Osteoblast (primary cell): Measurements from ENCODE around the gene STAC2. TPM values are rescaled to one million over a fixed set of nuclear protein-coding genes. Genes with fewer than 3 reads are reported as not detected.

ENCODE experiments used
- DNase-seq: peaks from one replicate; pipeline ENCODE4 v3.0.0; 2011; ENCODE audit warnings: low spot score, mixed read lengths; ENCODE audit not compliant: insufficient read length; ENCODE audit errors: missing footprints
- H2AFZ ChIP-seq: 2 replicates; pipeline ENCODE4 v1.6.0; 2011; ENCODE audit warnings: mild to moderate bottlenecking, low read length
- H3K27ac ChIP-seq: 2 replicates; pipeline ENCODE4 v1.5.1; 2011; ENCODE audit warnings: mild to moderate bottlenecking, low read depth, low read length, moderate library complexity
- H3K27me3 ChIP-seq: 2 replicates; pipeline ENCODE4 v1.6.0; 2012; ENCODE audit warnings: mild to moderate bottlenecking, control low read depth, inconsistent platforms, low read length, moderate library complexity; ENCODE audit not compliant: insufficient read depth
- H3K36me3 ChIP-seq: 2 replicates; pipeline ENCODE4 v1.5.1; 2011; ENCODE audit warnings: mild to moderate bottlenecking, low read length, control low read depth, moderate library complexity; ENCODE audit not compliant: insufficient read depth
- H3K4me1 ChIP-seq: 2 replicates; pipeline ENCODE4 v1.5.1; 2011; ENCODE audit warnings: mild to moderate bottlenecking, low read length, control low read depth, moderate library complexity; ENCODE audit not compliant: insufficient read depth
- H3K4me2 ChIP-seq: 2 replicates; pipeline ENCODE4 v1.6.0; 2011; ENCODE audit warnings: mild to moderate bottlenecking, low read length; ENCODE audit not compliant: insufficient read depth
- H3K4me3 ChIP-seq: fragments of 200-600 bp; sonication (generic); 3 replicates; pipeline ENCODE4 v1.5.1; 2012; ENCODE audit warnings: mild to moderate bottlenecking, low read length, inconsistent platforms; ENCODE audit not compliant: insufficient read depth
- H3K79me2 ChIP-seq: 2 replicates; pipeline ENCODE4 v1.6.0; 2012; ENCODE audit warnings: mild to moderate bottlenecking, low read length, control low read depth, inconsistent platforms; ENCODE audit not compliant: insufficient read depth
- H3K9me3 ChIP-seq: 2 replicates; pipeline ENCODE4 v1.5.1; 2011; ENCODE audit warnings: low read depth, low read length, control low read depth
- H4K20me1 ChIP-seq: 2 replicates; pipeline ENCODE4 v1.6.0; 2012; ENCODE audit warnings: mild to moderate bottlenecking, low read length, control low read depth; ENCODE audit not compliant: insufficient read depth
- total RNA-seq: library from RNA; depleted of rRNA; stranded (reverse); fragments of >200 nt; gene quantifications from 2 replicates; pipeline ENCODE4 v1.2.3, GENCODE V29; 2012
- TF ChIP-seq, protein P1 (sequence below): IDR thresholded peaks from 2 replicates; pipeline ENCODE4 v1.5.1; 2011; ENCODE audit warnings: mild to moderate bottlenecking, low read depth, low read length, moderate library complexity; ENCODE audit errors: extremely low read depth

STAC2 gene, protein sequence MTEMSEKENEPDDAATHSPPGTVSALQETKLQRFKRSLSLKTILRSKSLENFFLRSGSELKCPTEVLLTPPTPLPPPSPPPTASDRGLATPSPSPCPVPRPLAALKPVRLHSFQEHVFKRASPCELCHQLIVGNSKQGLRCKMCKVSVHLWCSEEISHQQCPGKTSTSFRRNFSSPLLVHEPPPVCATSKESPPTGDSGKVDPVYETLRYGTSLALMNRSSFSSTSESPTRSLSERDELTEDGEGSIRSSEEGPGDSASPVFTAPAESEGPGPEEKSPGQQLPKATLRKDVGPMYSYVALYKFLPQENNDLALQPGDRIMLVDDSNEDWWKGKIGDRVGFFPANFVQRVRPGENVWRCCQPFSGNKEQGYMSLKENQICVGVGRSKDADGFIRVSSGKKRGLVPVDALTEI
- under 0.01 TPM in 1 of 2 replicates, not detected in the other for total RNA-seq

GRCh38 chr17:39225308-39225958, at the start of gene STAC2:
Gene STAC2, minus strand, starts transcription at chr17:39225945. Its CDS starts 443 bp downstream, at chr17:39225502.
- DNase-seq = peak; percentile 87
- H3K27ac ChIP-seq = no peak within 1 kb of the TSS
- H3K79me2 ChIP-seq = no peaks in the 10 kb centered on the region
- peaks cover 25% of the 10 kb centered on the region for H3K4me1 ChIP-seq
- H3K9me3 ChIP-seq = no peaks in the 10 kb centered on the region
- no peak within 1 kb of the TSS for H2AFZ ChIP-seq
- peak within 1 kb of the TSS; percentile 60 for H3K4me3 ChIP-seq
- peak within 1 kb of the TSS; percentile 80 for H3K4me2 ChIP-seq
- H3K36me3 ChIP-seq = no peaks in the 10 kb centered on the region
- TF ChIP-seq, protein P1, sequence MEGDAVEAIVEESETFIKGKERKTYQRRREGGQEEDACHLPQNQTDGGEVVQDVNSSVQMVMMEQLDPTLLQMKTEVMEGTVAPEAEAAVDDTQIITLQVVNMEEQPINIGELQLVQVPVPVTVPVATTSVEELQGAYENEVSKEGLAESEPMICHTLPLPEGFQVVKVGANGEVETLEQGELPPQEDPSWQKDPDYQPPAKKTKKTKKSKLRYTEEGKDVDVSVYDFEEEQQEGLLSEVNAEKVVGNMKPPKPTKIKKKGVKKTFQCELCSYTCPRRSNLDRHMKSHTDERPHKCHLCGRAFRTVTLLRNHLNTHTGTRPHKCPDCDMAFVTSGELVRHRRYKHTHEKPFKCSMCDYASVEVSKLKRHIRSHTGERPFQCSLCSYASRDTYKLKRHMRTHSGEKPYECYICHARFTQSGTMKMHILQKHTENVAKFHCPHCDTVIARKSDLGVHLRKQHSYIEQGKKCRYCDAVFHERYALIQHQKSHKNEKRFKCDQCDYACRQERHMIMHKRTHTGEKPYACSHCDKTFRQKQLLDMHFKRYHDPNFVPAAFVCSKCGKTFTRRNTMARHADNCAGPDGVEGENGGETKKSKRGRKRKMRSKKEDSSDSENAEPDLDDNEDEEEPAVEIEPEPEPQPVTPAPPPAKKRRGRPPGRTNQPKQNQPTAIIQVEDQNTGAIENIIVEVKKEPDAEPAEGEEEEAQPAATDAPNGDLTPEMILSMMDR = no peak
- peaks cover 12% of the 10 kb centered on the region for H3K27me3 ChIP-seq
- H4K20me1 ChIP-seq = peaks cover 4% of the 10 kb centered on the region

DNA sequence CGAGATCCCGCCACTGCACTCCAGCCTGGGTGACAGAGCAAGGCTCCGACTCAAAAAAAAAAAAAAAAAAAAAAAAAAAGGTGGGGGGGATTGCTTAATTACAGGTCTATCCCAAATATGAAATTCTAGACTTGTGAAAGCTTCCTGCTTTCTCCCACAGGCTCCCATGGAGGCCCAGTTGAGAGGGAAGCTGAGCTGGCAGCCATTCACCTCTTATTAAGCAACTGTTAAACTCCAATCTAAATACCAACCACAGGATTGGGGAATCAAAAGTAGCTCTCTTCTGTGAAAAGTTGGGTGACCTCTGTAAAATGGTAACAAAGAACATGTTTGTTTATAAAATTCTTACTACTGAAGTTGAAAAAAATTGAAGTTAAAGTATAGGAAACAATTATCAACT, 45.8 kb upstream of the STAC2 start:
- no peak for DNase-seq
- no peaks in the 10 kb centered on the region for H3K79me2 ChIP-seq
- no peak overlapping the region for H2AFZ ChIP-seq
- H3K27me3 ChIP-seq = no peaks in the 10 kb centered on the region
- no peak overlapping the region for H3K4me3 ChIP-seq
- TF ChIP-seq, protein P1 = no peak
- H3K4me1 ChIP-seq = peaks cover 4% of the 10 kb centered on the region
- no peak overlapping the region for H3K27ac ChIP-seq
- H3K36me3 ChIP-seq = peaks cover 22% of the 10 kb centered on the region
- H4K20me1 ChIP-seq = no peaks in the 10 kb centered on the region
- H3K9me3 ChIP-seq = no peaks in the 10 kb centered on the region
- H3K4me2 ChIP-seq = no peak overlapping the region

GRCh38 chr17:39270923-39271322, 45.2 kb upstream of the STAC2 start:
- Histone ChIP-seq H3K4me1 (peaks cover 4% of the 10 kb centered on the region), H3K9me3 (no peaks in the 10 kb centered on the region), H4K20me1 (no peaks in the 10 kb centered on the region), H3K27ac (no peak overlapping the region), H3K4me2 (no peak overlapping the region), H3K36me3 (peaks cover 22% of the 10 kb centered on the region), H2AFZ (no peak overlapping the region), H3K4me3 (no peak overlapping the region), H3K27me3 (no peaks in the 10 kb centered on the region), H3K79me2 (no peaks in the 10 kb centered on the region)
- TF ChIP-seq, protein P1 = peak; percentile 77
- DNase-seq = peak; percentile 85

DNA sequence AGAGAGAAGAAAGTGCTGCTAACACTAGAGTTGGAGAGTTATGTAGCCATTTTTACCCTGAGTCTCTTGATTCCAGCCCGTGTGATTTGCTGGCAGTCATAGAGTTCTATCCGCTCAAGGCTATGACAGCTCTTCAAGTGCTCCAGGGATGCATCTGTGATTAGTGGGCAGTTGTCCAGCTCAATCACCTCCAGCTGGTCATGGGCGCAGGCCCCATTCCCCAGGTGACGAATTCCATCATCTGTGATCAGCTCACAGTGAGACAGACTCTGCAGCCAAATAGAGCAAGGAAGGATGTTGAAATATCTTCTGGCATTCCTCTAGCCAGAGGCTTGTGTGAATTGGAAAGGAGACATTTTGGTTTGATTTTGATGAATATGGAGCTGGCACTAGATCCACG, 38.4 kb upstream of the STAC2 start:
- TF ChIP-seq, protein P1 = no peak
- Histone ChIP-seq H3K79me2 (no peaks in the 10 kb centered on the region), H2AFZ (no peak overlapping the region), H3K4me3 (no peak overlapping the region), H3K4me1 (no peaks in the 10 kb centered on the region), H3K36me3 (peaks cover 56% of the 10 kb centered on the region), H3K27ac (no peak overlapping the region), H4K20me1 (no peaks in the 10 kb centered on the region), H3K9me3 (no peaks in the 10 kb centered on the region), H3K27me3 (no peaks in the 10 kb centered on the region), H3K4me2 (no peak overlapping the region)
- peak; percentile 26 for DNase-seq
